H9 (cell line): Measurements from ENCODE around the gene OR2A5. TPM values are rescaled to one million over a fixed set of nuclear protein-coding genes. Genes with fewer than 3 reads are reported as not detected.

Experiments used
- DNase-seq: peaks from one replicate; pipeline ENCODE4 v3.0.0-alpha.2; 2017
- H2AFZ ChIP-seq: one replicate; pipeline ENCODE4 v1.6.1; 2013; ENCODE audit warnings: mild to moderate bottlenecking, low read length, control low read depth, moderate library complexity
- H2AK5ac ChIP-seq: 2 replicates; pipeline ENCODE4 v1.6.1; 2013; ENCODE audit warnings: low read length, control low read depth, mixed read lengths; ENCODE audit not compliant: insufficient read length
- H2BK120ac ChIP-seq: one replicate; pipeline ENCODE4 v1.6.1; 2013; ENCODE audit warnings: low read depth, mild to moderate bottlenecking, low read length, control low read depth, inconsistent platforms; ENCODE audit not compliant: poor library complexity, severe bottlenecking
- H2BK12ac ChIP-seq: 2 replicates; pipeline ENCODE4 v1.6.1; 2013; ENCODE audit warnings: low read length, control low read depth, mixed read lengths, low read depth; ENCODE audit not compliant: insufficient read length
- H2BK15ac ChIP-seq: 2 replicates; pipeline ENCODE4 v1.6.1; 2013; ENCODE audit warnings: low read depth, low read length, control low read depth
- H2BK20ac ChIP-seq: one replicate; pipeline ENCODE4 v1.6.1; 2013; ENCODE audit warnings: low read depth, mild to moderate bottlenecking, low read length, control low read depth, inconsistent platforms; ENCODE audit not compliant: poor library complexity, severe bottlenecking
- H2BK5ac ChIP-seq: 2 replicates; pipeline ENCODE4 v1.6.1; 2013; ENCODE audit warnings: low read length, control low read depth, mixed read lengths; ENCODE audit not compliant: insufficient read length
- H3K14ac ChIP-seq: 2 replicates; pipeline ENCODE4 v1.6.1; 2013; ENCODE audit warnings: low read length, control low read depth; ENCODE audit not compliant: insufficient read depth
- H3K18ac ChIP-seq: 2 replicates; pipeline ENCODE4 v1.6.1; 2013; ENCODE audit warnings: low read depth, mild to moderate bottlenecking, mixed read lengths, low read length, control low read depth; ENCODE audit not compliant: insufficient read length
- H3K23ac ChIP-seq: 2 replicates; pipeline ENCODE4 v1.6.1; 2013; ENCODE audit warnings: low read length, control low read depth, mixed read lengths, low read depth; ENCODE audit not compliant: insufficient read length
- H3K23me2 ChIP-seq: 2 replicates; pipeline ENCODE4 v1.6.1; 2013; ENCODE audit warnings: low read depth, mild to moderate bottlenecking, mixed read lengths, low read length, control low read depth; ENCODE audit not compliant: insufficient read length, poor library complexity, severe bottlenecking
- H3K27ac ChIP-seq: 2 replicates; pipeline ENCODE4 v1.5.1; 2013; ENCODE audit warnings: low read length, control low read depth, mixed read lengths, low read depth; ENCODE audit not compliant: insufficient read length
- H3K27me3 ChIP-seq: 2 replicates; pipeline ENCODE4 v1.6.1; 2013; ENCODE audit warnings: low read length, control low read depth, inconsistent platforms; ENCODE audit not compliant: insufficient read depth
- H3K4ac ChIP-seq: 2 replicates; pipeline ENCODE4 v1.6.1; 2013; ENCODE audit warnings: low read depth, mild to moderate bottlenecking, control low read depth, inconsistent platforms, low read length, moderate library complexity
- H3K4me1 ChIP-seq: 2 replicates; pipeline ENCODE4 v1.6.1; 2013; ENCODE audit warnings: low read length, control low read depth, inconsistent platforms; ENCODE audit not compliant: insufficient read depth
- H3K4me2 ChIP-seq: 2 replicates; pipeline ENCODE4 v1.6.1; 2013; ENCODE audit warnings: low read length, control low read depth, mixed read lengths; ENCODE audit not compliant: insufficient read length, insufficient read depth
- H3K56ac ChIP-seq: 2 replicates; pipeline ENCODE4 v1.6.1; 2013; ENCODE audit warnings: low read depth, mild to moderate bottlenecking, mixed read lengths, low read length, control low read depth; ENCODE audit not compliant: insufficient read length
- H3K79me1 ChIP-seq: 2 replicates; pipeline ENCODE4 v1.6.1; 2013; ENCODE audit warnings: low read depth, mild to moderate bottlenecking, moderate library complexity, low read length, control low read depth, inconsistent platforms; ENCODE audit not compliant: insufficient read depth, poor library complexity, severe bottlenecking
- H3K79me2 ChIP-seq: 2 replicates; pipeline ENCODE4 v1.6.1; 2013; ENCODE audit warnings: low read length, control low read depth, inconsistent platforms; ENCODE audit not compliant: insufficient read depth
- H3K9ac ChIP-seq: 2 replicates; pipeline ENCODE4 v1.6.1; 2013; ENCODE audit warnings: low read length, control low read depth, mixed read lengths; ENCODE audit not compliant: insufficient read length; ENCODE audit errors: extremely low read depth
- H3K9me3 ChIP-seq: one replicate; pipeline ENCODE4 v1.6.1; 2013; ENCODE audit warnings: low read depth, low read length, inconsistent platforms; ENCODE audit not compliant: control insufficient read depth
- H3T11ph ChIP-seq: one replicate; pipeline ENCODE4 v1.6.1; 2013; ENCODE audit warnings: mild to moderate bottlenecking, low read length, control low read depth, inconsistent platforms
- H4K20me1 ChIP-seq: one replicate; pipeline ENCODE4 v1.6.1; 2013; ENCODE audit not compliant: control insufficient read depth, insufficient read length, insufficient read depth
- H4K5ac ChIP-seq: 2 replicates; pipeline ENCODE4 v1.6.1; 2013; ENCODE audit warnings: low read depth, mild to moderate bottlenecking, mixed read lengths, low read length, control low read depth; ENCODE audit not compliant: insufficient read length
- H4K8ac ChIP-seq: replicated peaks from 2 replicates; pipeline ENCODE4 v1.6.1; 2013; ENCODE audit warnings: low read length, control low read depth, mixed read lengths, low read depth; ENCODE audit not compliant: insufficient read length
- H4K91ac ChIP-seq: 2 replicates; pipeline ENCODE4 v1.6.1; 2013; ENCODE audit warnings: low read depth, mild to moderate bottlenecking, moderate library complexity, mixed read lengths, low read length, control low read depth; ENCODE audit not compliant: insufficient read length
- H3K27ac Mint-ChIP-seq, 3 experiments: 2 replicates in 2 of 3; 3 replicates in 1 of 3; pipeline ENCODE4 v1.8.0; 2020 to 2021; ENCODE audit warnings: mixed read lengths in 3 of 3, mild to moderate bottlenecking in 1 of 3, moderate library complexity in 1 of 3
- H3K27me3 Mint-ChIP-seq: 2 replicates; pipeline ENCODE4 v1.8.0; 2021; ENCODE audit warnings: low read depth, mild to moderate bottlenecking, moderate library complexity, mixed read lengths
- H3K36me3 Mint-ChIP-seq, 3 experiments: 2 replicates in 2 of 3; 3 replicates in 1 of 3; pipeline ENCODE4 v1.8.0; 2020 to 2021; ENCODE audit warnings: low read depth in 3 of 3, mixed read lengths in 3 of 3; ENCODE audit not compliant: insufficient read depth in 1 of 3
- H3K4me1 Mint-ChIP-seq, 2 experiments: 2 replicates each; pipeline ENCODE4 v1.8.0; 2020; ENCODE audit warnings: mixed read lengths in 2 of 2
- H3K4me3 Mint-ChIP-seq, 2 experiments: 2 replicates in 1 of 2; 3 replicates in 1 of 2; pipeline ENCODE4 v1.8.0; 2020 to 2021; ENCODE audit warnings: mild to moderate bottlenecking in 2 of 2, mixed read lengths in 2 of 2, moderate library complexity in 1 of 2
- H3K9me3 Mint-ChIP-seq, 2 experiments: 2 replicates in 1 of 2; 3 replicates in 1 of 2; pipeline ENCODE4 v1.8.0; 2020; ENCODE audit warnings: mild to moderate bottlenecking in 2 of 2, mixed read lengths in 2 of 2, moderate library complexity in 1 of 2
- WGBS: extraction: QIAGEN DNeasy Blood & Tissue Kit; methylation state at CpG from one replicate; pipeline ENCODE4 v1.1.7; 2013; ENCODE audit warnings: missing lambda C conversion rate, low lambda C conversion rate, mixed read lengths; ENCODE audit not compliant: insufficient read length; ENCODE audit errors: extremely low coverage; 5-methylcytosine and 5-hydroxymethylcytosine counted together
- total RNA-seq: library from RNA; stranded (reverse); gene quantifications from 2 replicates; pipeline ENCODE4 v1.2.1, GENCODE V29; 2021
- TF ChIP-seq, protein P1 (sequence below): fragments of 200-600 bp; sonication (generic); conservative IDR thresholded peaks from 3 replicates; pipeline ENCODE4 v1.8.0; 2021; ENCODE audit warnings: antibody characterized with exemption, mild to moderate bottlenecking

The OR2A5 gene
- total RNA-seq, 1 experiment from 2014 or later = not detected

DNA sequence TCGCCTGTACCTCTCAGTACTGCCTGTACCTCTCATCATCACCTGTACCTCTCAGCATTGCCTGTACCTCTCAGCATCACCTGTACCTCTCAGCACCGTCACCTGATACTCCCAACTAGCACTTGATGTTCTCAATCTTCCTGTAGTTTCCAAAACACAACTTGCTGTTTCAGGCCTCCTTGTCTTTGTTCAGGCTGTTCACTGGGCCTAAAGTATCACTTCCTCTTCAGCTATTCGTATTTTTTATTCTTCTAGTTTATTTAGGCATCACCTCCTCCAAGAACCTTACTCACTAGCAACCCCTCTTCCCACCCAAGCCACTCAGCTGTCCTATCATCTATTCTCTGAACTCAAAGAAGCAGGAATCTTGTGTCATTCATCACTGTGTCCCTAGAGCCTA, 24.5 kb upstream of the OR2A5 start:
- Histone ChIP-seq H3K4ac (no peak overlapping the region), H2BK20ac (no peak overlapping the region), H3K27ac (no peak overlapping the region), H2AK5ac (no peak overlapping the region), H3K18ac (no peak overlapping the region), H2BK5ac (no peak overlapping the region), H3K79me1 (no peaks in the 10 kb centered on the region), H4K5ac (no peak overlapping the region), H3K23ac (no peak overlapping the region), H2BK15ac (no peak overlapping the region), H4K20me1 (no peaks in the 10 kb centered on the region), H3K23me2 (no peaks in the 10 kb centered on the region), H4K91ac (no peak overlapping the region), H3K4me2 (no peak overlapping the region), H2BK120ac (no peak overlapping the region), H3K79me2 (no peaks in the 10 kb centered on the region), H3K9ac (no peak overlapping the region), H3K4me1 (no peaks in the 10 kb centered on the region), H2BK12ac (no peak overlapping the region), H2AFZ (no peak overlapping the region), H3K14ac (no peak overlapping the region), H3K27me3 (no peaks in the 10 kb centered on the region), H3K56ac (no peak overlapping the region), H3T11ph (no peak overlapping the region), H3K9me3 (no peaks in the 10 kb centered on the region), H4K8ac (no peak overlapping the region)
- TF ChIP-seq, protein P1, sequence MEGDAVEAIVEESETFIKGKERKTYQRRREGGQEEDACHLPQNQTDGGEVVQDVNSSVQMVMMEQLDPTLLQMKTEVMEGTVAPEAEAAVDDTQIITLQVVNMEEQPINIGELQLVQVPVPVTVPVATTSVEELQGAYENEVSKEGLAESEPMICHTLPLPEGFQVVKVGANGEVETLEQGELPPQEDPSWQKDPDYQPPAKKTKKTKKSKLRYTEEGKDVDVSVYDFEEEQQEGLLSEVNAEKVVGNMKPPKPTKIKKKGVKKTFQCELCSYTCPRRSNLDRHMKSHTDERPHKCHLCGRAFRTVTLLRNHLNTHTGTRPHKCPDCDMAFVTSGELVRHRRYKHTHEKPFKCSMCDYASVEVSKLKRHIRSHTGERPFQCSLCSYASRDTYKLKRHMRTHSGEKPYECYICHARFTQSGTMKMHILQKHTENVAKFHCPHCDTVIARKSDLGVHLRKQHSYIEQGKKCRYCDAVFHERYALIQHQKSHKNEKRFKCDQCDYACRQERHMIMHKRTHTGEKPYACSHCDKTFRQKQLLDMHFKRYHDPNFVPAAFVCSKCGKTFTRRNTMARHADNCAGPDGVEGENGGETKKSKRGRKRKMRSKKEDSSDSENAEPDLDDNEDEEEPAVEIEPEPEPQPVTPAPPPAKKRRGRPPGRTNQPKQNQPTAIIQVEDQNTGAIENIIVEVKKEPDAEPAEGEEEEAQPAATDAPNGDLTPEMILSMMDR = no peak
- Mint-ChIP-seq H3K27me3 (no peaks in the 10 kb centered on the region), H3K9me3 (no peaks in the 10 kb centered on the region), H3K4me1 (peaks cover 6 to 9% of the 10 kb centered on the region in 2 experiments; a peak in 3 of 4 replicates), H3K4me3 (no peak overlapping the region), H3K36me3 (no peaks in the 10 kb centered on the region), H3K27ac (no peak overlapping the region)
- DNase-seq = no peak
- WGBS = no CpG with 5 or more reads among the region's 3 CpGs
